SJCRH30 (cell line): ENCODE measurements around the gene RRP7A. TPM values are rescaled to one million over a fixed set of nuclear protein-coding genes. Genes with fewer than 3 reads are reported as not detected.
"Not testable (repeated sequence)": the region's sequence is repeated elsewhere in the genome, so short reads cannot be mapped to it uniquely, and the experiment has no call there.

Experiments used
- DNase-seq, 2 experiments: peaks; one replicate each; pipeline ENCODE4 v3.0.0-alpha.2; 2015 to 2020
- H3K27ac ChIP-seq: fragments of 250-450 bp; sonication (Bioruptor Pico); 2 replicates; pipeline ENCODE4 v1.5.1; 2020; ENCODE audit warnings: mild to moderate bottlenecking, moderate library complexity
- H3K27me3 ChIP-seq: fragments of 250-450 bp; sonication (Bioruptor Pico); 2 replicates; pipeline ENCODE4 v1.5.1; 2020; ENCODE audit warnings: mild to moderate bottlenecking, moderate library complexity
- H3K36me3 ChIP-seq: fragments of 250-450 bp; sonication (Bioruptor Pico); 2 replicates; pipeline ENCODE4 v1.5.1; 2020; ENCODE audit warnings: mild to moderate bottlenecking, moderate library complexity
- H3K4me1 ChIP-seq: fragments of 250-450 bp; sonication (Bioruptor Pico); 2 replicates; pipeline ENCODE4 v1.5.1; 2020; ENCODE audit warnings: mild to moderate bottlenecking, moderate library complexity
- H3K4me3 ChIP-seq: fragments of 250-450 bp; sonication (Bioruptor Pico); 2 replicates; pipeline ENCODE4 v1.5.1; 2020; ENCODE audit warnings: mild to moderate bottlenecking, moderate library complexity
- H3K9me3 ChIP-seq: fragments of 250-450 bp; sonication (Bioruptor Pico); replicated peaks from 2 replicates; pipeline ENCODE4 v1.5.1; 2020; ENCODE audit warnings: mild to moderate bottlenecking, moderate library complexity
- total RNA-seq: library from RNA; depleted of rRNA; stranded (reverse); fragments of >200 nt; shearing (Covaris generic); gene quantifications from 2 replicates; pipeline ENCODE4 v1.2.3, GENCODE V29; 2014

Gene RRP7A
- total RNA-seq, 1 experiment from 2014 or later, result 31.7 TPM

GRCh38 chr22:42495533-42496141 lies 24.0 kb downstream of the RRP7A start:
- H3K9me3 ChIP-seq, H3K36me3 ChIP-seq, H3K27me3 ChIP-seq, H3K4me3 ChIP-seq, H3K4me1 ChIP-seq, H3K27ac ChIP-seq: not testable (repeated sequence)
- DNase-seq, result peak; percentile 69 to 72

DNA sequence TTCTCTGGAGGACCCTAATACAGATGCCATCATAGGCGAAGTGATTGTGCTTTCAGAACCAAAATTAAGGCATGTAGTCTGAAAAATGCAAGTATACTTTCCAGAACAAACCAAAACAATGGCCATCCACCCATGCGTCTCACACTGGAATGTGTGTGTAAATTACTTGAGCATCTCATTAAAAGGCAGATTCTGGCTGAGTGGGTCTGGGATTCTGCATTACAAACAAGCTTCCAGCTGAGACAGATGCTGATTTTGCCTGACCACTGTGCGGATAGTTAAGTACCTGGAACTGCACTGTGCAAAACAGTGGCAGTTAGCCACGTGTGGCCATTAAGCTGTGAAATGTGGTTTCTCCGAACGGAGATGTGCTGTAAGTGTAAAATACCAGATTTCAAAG lies 26.2 kb downstream of the RRP7A start:
- DNase-seq, result no peak
- peaks cover 6% of the 10 kb centered on the region; the same call in 1 of the 2 replicates for H3K4me1 ChIP-seq
- H3K27me3 ChIP-seq, result no peaks in the 10 kb centered on the region

GRCh38 chr22:42492323-42492690 lies 27.3 kb downstream of the RRP7A start:
- Histone ChIP-seq H3K9me3 (no peaks in the 10 kb centered on the region), H3K36me3 (no peaks in the 10 kb centered on the region), H3K4me3 (no peak overlapping the region), H3K27ac (no peak overlapping the region), H3K4me1 (peaks cover 6% of the 10 kb centered on the region; the same call in 1 of the 2 replicates), H3K27me3 (no peaks in the 10 kb centered on the region)
- no peak for DNase-seq

More for the DNA sequence above, 26.2 kb downstream of the RRP7A start:
- Histone ChIP-seq H3K4me3 (no peak overlapping the region), H3K36me3 (no peaks in the 10 kb centered on the region), H3K27ac (no peak overlapping the region), H3K9me3 (no peaks in the 10 kb centered on the region)

DNA sequence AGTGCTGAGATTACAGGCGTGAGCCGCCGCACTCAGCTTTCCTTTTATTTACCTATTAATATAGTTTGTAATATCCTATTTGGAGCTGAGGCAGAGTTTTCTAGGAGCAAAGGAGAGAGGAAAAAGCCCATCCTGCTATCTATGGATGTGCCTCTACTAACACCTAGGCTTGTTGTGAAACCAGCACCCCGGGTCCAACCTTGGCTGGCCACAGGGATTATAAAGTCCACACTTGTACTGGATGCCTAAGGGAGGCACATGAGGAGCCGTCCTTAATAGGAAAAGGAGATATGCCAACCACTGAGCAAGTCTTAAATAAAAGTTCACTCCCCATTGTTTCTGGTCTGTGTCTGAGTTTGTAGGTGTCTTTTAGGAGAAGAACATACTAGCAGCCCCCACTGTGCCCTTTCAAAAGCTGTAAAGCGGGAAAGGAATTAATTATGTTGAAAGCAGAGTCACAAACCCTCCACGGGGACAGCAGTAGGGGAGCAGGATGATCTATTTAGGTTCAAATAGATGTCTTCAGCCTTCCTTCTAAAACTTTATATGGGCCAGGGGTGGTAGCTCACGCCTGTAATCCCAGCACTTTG lies 29.3 kb downstream of the RRP7A start:
- Histone ChIP-seq H3K4me1 (no peaks in the 10 kb centered on the region), H3K27me3 (no peaks in the 10 kb centered on the region), H3K27ac (no peak overlapping the region), H3K4me3 (no peak overlapping the region), H3K9me3 (no peaks in the 10 kb centered on the region), H3K36me3 (no peaks in the 10 kb centered on the region)
- no peak for DNase-seq

- Histone ChIP-seq H3K9me3 (no peaks in the 10 kb centered on the region), H3K36me3 (no peaks in the 10 kb centered on the region), H3K27ac (no peak overlapping the region), H3K27me3 (no peaks in the 10 kb centered on the region), H3K4me1 (no peaks in the 10 kb centered on the region), H3K4me3 (no peak overlapping the region)
- no peak for DNase-seq
Observed at GRCh38 chr22:42489000-42489399, 30.6 kb downstream of the RRP7A start.

- Histone ChIP-seq H3K4me1 (no peaks in the 10 kb centered on the region), H3K4me3 (no peak overlapping the region), H3K36me3 (no peaks in the 10 kb centered on the region), H3K27me3 (no peaks in the 10 kb centered on the region), H3K9me3 (no peaks in the 10 kb centered on the region), H3K27ac (no peak overlapping the region)
- DNase-seq, result no peak
Observed at GRCh38 chr22:42484506-42484905, 35.1 kb downstream of the RRP7A start.

DNA sequence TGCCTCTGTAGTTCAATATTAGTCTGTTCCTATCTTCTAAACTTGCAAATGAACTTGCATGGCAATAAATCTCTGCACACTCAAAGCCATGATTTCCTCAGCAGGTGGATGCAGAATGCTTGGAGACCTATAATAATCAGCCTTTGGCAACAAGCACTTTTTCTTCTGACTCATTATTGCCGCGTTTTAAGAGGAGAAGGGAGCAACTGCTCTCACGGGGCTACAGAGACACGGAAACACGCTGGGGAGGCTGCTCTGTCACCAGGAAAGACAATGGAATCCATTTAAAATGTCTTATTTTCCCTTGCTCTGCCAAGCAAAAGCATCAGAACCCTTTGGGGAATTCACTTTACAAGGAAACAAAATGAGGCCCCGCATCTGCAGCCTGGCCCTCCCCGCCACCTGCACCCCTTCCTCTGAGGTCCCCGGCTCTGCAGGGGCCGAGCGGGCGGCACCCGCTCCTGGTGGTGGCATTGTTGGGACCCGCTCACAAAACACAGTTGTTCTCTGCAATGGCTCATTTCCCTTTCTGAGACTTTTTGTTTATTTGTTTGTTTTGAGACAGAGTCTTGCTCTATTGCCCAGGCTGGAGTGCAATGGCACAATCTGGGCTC lies 35.9 kb downstream of the RRP7A start:
- not testable (repeated sequence) for DNase-seq, H3K4me3 ChIP-seq, H3K9me3 ChIP-seq, H3K36me3 ChIP-seq, H3K27me3 ChIP-seq, H3K4me1 ChIP-seq, H3K27ac ChIP-seq

DNA sequence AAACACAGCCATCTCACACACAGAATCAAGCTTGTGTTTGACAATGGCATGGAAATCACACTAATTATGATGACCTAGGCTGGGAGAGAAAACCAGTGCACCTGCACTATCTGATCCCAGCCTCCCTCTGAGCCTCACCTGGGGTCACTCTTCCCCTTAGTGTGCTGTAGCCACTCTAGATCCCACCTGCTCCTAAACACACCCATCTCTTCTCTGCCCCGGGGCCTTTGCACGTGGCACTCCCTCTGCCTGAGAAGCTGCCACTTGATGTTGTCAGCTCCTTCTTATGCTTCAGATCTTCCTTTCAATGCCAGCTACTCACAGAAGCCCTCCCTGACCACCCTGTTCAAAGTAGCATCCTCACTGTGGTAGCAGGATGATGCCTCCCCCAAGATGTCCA lies 44.5 kb downstream of the RRP7A start:
- no peak for DNase-seq
- no peak overlapping the region for H3K4me3 ChIP-seq
- H3K27me3 ChIP-seq, result no peaks in the 10 kb centered on the region; the same call in 1 of the 2 replicates
- H3K36me3 ChIP-seq, result no peaks in the 10 kb centered on the region
- H3K4me1 ChIP-seq, result no peaks in the 10 kb centered on the region
- H3K9me3 ChIP-seq, result no peaks in the 10 kb centered on the region
- H3K27ac ChIP-seq, result no peak overlapping the region

DNA sequence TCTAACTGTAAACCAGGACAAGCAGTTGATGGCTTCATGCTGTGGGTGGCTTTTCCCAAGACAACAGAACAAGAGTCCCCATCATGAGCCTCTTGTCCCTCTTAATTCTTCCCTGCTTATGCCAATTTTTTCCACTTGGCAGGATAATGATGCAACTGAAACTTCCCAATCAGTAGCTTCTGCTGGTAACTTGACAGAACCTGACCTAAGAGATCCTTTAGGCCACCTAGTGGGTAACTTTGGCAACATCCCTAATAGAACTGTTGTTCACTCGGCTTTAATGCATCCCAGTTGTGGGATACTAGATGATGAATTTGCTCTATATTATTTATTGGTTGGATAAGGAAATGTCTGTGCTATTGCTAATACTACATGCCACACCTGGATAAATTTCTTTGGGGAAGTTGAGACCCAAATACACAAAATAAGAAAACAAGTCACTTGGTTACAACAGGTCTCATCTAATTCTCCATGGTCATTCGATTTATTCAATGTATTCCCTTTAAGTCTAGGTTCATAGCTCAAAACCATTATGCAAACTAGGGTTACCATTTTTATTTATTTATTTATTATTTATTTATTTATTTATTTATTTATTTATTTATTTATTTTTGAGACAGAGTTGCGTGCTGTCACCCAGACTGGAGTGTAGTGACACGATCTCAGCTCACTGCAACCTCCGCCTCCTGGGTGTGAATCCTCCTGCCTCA lies 46.0 kb downstream of the RRP7A start:
- Histone ChIP-seq H3K4me3 (no peak overlapping the region), H3K4me1 (no peaks in the 10 kb centered on the region), H3K36me3 (no peaks in the 10 kb centered on the region), H3K27me3 (no peaks in the 10 kb centered on the region; the same call in 1 of the 2 replicates), H3K27ac (no peak overlapping the region), H3K9me3 (no peaks in the 10 kb centered on the region)
- DNase-seq, result peak; percentile 24 to 65

DNA sequence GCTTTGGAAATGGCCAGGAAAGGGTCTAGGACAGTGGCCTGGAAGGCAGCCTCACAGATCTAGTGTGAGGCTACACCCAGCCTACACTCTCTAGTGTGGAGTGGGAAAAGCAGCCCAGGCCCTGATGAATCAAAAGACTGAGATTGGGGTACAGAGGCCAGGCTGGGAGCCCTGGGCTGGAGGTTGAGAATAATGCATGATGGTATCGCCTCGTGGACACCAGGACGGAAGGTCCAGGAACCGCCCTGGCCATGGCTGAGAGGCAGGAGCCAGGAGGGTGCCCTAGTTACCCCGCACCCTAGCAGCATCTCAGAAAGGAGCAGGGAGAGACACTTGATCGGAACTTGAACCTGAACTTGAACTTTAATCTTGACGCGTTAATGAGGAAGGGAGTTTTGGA lies 46.9 kb downstream of the RRP7A start:
- DNase-seq, result no peak
- H3K27me3 ChIP-seq, result no peaks in the 10 kb centered on the region; the same call in 1 of the 2 replicates
- H3K4me3 ChIP-seq, result no peak overlapping the region
- H3K9me3 ChIP-seq, result no peaks in the 10 kb centered on the region
- H3K36me3 ChIP-seq, result no peaks in the 10 kb centered on the region
- H3K4me1 ChIP-seq, result no peaks in the 10 kb centered on the region
- no peak overlapping the region for H3K27ac ChIP-seq

DNA sequence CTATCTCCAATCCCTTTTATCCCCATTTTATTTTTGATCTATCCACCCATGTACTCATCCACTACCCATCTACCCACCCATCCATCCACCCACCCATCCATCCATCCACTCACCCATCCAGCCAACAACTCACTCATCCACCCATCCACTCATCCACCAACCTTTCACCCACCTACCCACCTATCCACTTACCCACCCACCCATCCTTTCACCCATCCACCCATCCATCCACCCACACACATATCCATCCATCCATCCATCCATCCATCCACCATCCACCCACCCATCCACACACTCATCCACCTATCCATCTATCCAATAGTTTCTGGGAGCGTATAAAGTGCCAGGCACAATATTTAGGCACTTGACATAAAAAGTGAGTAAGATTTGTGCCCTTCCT lies 48.2 kb downstream of the RRP7A start:
- Histone ChIP-seq H3K4me1 (no peaks in the 10 kb centered on the region), H3K36me3 (no peaks in the 10 kb centered on the region), H3K4me3 (no peak overlapping the region), H3K27me3 (no peaks in the 10 kb centered on the region; the same call in 1 of the 2 replicates), H3K27ac (no peak overlapping the region), H3K9me3 (no peaks in the 10 kb centered on the region)
- DNase-seq, result no peak

DNA sequence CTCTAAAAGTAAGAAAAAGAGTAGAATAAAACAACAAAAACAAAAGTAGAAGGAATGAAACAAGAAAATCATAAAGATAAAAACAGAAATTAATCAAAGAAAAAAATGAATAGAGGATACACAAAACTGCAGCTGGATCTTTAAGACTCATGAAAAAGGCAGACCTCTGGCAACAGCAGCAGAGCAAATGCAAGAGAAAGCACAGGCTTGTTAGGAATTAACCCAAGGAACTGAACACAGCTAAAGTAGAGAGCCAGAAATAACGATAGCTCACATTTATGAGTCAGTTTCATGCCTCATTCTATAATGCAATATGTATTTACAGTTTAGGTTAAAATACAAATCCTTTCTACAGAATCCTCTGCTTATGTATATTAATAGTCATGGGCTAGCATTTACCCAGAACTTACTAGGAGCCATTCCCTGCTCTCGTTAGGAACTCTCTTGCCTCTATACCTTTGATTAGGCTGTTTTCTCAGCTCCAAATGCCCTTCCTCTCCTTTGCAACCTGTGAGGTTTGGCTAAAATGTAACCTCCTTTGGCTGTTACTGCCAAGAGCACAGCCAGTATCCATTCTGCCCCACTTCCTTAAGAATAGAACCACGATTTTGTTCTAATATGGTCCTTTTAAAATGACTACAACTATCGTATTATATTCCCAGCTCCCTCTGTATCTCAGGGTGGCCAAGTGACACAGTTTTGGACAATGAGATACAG lies 49.1 kb downstream of the RRP7A start:
- Histone ChIP-seq H3K36me3 (no peaks in the 10 kb centered on the region), H3K27me3 (peaks cover 2% of the 10 kb centered on the region; the same call in 1 of the 2 replicates), H3K27ac (no peak overlapping the region), H3K9me3 (no peaks in the 10 kb centered on the region), H3K4me1 (no peaks in the 10 kb centered on the region), H3K4me3 (no peak overlapping the region)
- DNase-seq, result no peak

DNA sequence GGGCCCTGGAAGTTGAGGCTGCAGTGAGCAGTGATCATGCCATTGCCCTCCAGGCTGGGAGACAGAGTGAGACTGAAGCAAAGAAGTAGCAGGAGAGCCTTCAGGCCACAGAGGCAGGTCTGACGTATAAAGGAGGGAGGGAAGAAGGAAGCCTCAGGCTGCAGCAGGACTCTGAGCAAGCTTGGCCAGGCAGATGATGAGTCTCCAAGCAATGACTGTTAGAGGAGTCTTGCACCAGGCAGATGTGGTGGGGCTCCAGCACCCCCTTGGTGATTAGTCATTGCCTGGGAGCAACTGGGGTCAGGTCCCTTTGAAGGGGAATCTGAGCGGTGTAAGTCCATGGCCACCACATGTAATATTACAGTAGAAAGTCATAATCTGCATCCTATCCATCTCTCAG lies 50.8 kb downstream of the RRP7A start:
- H3K27me3 ChIP-seq, result peaks cover 4% of the 10 kb centered on the region; the same call in 1 of the 2 replicates
- DNase-seq, result no peak
- no peak overlapping the region for H3K4me3 ChIP-seq
- H3K27ac ChIP-seq, result no peak overlapping the region
- no peaks in the 10 kb centered on the region for H3K4me1 ChIP-seq
- no peaks in the 10 kb centered on the region for H3K9me3 ChIP-seq
- H3K36me3 ChIP-seq, result no peaks in the 10 kb centered on the region

DNA sequence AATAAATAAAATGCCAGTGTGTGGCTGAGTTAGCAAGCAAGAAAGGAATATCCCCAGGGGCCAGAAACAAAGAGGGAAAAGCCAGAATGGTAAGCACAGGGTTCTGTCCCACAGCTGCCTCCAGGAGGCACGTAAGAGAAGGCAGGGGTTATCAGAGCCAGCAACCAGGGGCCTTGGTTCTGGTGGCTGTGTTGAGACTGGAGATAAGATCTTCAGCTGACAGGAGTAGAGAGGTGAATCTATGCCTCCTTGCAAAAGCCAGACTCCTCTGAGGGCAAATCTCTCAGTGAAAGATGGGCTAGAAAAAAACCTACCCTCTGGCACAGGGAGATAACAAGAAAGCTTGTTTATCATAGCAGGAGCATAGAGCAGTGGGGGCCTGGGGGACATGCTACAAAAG lies 57.6 kb downstream of the RRP7A start:
- no peaks in the 10 kb centered on the region for H3K36me3 ChIP-seq
- H3K27ac ChIP-seq, result no peak overlapping the region
- no peak overlapping the region for H3K4me3 ChIP-seq
- no peaks in the 10 kb centered on the region for H3K4me1 ChIP-seq
- no peak for DNase-seq
- no peaks in the 10 kb centered on the region for H3K9me3 ChIP-seq
- peaks cover 12% of the 10 kb centered on the region for H3K27me3 ChIP-seq

DNA sequence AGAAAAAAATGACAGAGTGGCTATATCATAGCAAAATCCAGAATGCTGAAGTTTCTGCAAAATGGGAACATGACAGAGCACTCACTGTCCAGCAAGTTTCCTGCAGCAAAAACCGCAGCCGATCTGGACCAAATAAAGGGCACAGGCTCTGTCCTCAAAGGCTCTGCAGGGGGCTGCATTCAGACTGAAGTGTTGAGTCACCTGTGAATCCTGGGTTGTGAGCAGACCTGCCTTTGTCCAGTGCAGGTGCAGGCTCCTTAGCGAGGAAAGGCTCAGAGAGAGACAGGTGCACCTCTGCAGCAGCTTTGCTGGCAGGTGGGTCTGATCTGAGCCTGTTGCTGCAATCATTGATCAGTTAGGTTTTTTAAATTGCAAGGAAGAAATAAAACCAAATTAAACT lies 58.1 kb downstream of the RRP7A start:
- Histone ChIP-seq H3K4me1 (no peaks in the 10 kb centered on the region), H3K9me3 (no peaks in the 10 kb centered on the region), H3K27ac (no peak overlapping the region), H3K36me3 (no peaks in the 10 kb centered on the region), H3K4me3 (no peak overlapping the region), H3K27me3 (peaks cover 12% of the 10 kb centered on the region)
- DNase-seq, result no peak
